Skeletal muscle satellite cell (primary cell): Measurements from ENCODE around the gene EREG.
"Not testable (repeated sequence)": the region's sequence is repeated elsewhere in the genome, so short reads cannot be mapped to it uniquely, and the experiment has no call there.

Experiments
- H3K27me3 ChIP-seq: 2 replicates; pipeline ENCODE4 v1.7.0; 2013; ENCODE audit warnings: low read length; ENCODE audit not compliant: control insufficient read depth, insufficient read depth
- H3K36me3 ChIP-seq: 2 replicates; pipeline ENCODE4 v1.7.0; 2013; ENCODE audit warnings: mild to moderate bottlenecking, control low read depth, low read length; ENCODE audit not compliant: insufficient read depth
- H3K4me1 ChIP-seq: 2 replicates; pipeline ENCODE4 v1.7.0; 2013; ENCODE audit warnings: low read length; ENCODE audit not compliant: control insufficient read depth, insufficient read depth
- H3K4me2 ChIP-seq: 2 replicates; pipeline ENCODE4 v1.7.0; 2013; ENCODE audit warnings: mild to moderate bottlenecking, low read length
- H3K4me3 ChIP-seq: 2 replicates; pipeline ENCODE4 v1.7.0; 2013; ENCODE audit warnings: low read length
- H3K9ac ChIP-seq: 2 replicates; pipeline ENCODE4 v1.7.0; 2013; ENCODE audit warnings: mild to moderate bottlenecking, low read depth, low read length, moderate library complexity
- H3K9me3 ChIP-seq: replicated peaks from 2 replicates; pipeline ENCODE4 v1.7.0; 2013; ENCODE audit warnings: mild to moderate bottlenecking, control low read depth, low read length

EREG gene

DNA sequence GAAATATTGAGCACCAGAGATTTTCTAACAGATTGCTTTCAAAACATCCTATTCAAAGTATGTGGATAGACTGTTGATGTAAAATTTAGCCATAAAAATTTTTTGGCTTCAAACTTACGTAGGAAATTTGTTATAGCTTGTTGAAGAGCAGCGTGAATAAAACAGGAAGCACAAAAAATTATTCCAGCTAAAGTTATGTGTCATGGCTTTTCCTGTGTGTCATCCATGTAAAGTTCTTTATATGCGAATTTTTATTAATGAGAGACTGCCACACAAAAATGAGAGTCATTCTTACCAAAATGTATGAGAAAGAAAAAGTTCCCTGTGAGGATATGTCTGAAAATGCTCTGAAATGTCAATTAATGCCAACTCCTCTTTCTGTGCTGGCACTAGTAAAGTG is 37.2 kb upstream of the EREG start:
- H3K9ac ChIP-seq, result peak overlapping the region; percentile 34
- no peaks in the 10 kb centered on the region for H3K36me3 ChIP-seq

DNA sequence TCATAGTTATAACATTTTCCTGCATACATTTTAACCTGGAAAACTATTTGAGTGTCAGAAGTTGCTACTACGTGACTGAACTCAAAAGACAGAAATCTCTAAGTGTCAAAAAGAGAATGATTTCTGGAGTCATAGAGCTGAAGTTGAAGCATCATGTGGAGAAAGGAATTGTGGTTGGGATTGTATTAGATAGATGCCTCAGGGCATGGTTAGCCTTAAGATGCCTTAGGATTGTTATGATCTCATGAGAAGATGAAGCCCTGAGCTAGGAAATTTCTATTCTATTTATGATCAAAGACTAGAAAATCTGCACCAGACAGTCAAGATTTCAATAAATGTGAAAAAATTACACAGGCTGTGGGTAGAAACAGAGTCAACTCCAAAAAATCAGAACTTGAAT is 36.4 kb upstream of the EREG start:
- Histone ChIP-seq H3K4me2 (no peak overlapping the region), H3K36me3 (no peaks in the 10 kb centered on the region), H3K4me1 (peaks cover 13% of the 10 kb centered on the region), H3K9me3 (no peaks in the 10 kb centered on the region), H3K9ac (no peak overlapping the region), H3K27me3 (no peaks in the 10 kb centered on the region), H3K4me3 (no peak overlapping the region)

More for the DNA sequence above, 37.2 kb upstream of the EREG start:
- H3K4me3 ChIP-seq, result no peak overlapping the region
- no peaks in the 10 kb centered on the region for H3K27me3 ChIP-seq
- peaks cover 13% of the 10 kb centered on the region for H3K4me1 ChIP-seq
- H3K4me2 ChIP-seq, result peak overlapping the region; percentile 48
- H3K9me3 ChIP-seq, result no peaks in the 10 kb centered on the region

DNA sequence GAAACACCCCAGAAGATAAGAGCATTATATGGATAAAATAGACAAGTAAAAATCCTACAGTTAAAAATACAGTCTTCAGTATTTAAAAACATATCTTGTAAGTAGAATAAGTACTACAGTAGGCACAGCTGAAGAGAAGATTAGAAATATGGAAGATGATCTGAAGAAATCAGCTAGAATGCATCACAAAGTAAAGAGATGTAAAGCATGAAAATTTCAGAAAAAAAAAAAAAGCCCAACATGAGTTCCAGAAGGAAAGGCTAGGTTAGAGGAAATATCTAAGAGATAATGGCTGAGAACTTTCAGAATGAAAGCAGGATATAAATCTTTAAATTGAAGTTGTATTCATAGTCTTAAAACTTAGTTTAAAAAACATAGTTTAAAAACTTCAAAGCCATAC is 35.6 kb upstream of the EREG start:
- Histone ChIP-seq H3K4me1 (peaks cover 13% of the 10 kb centered on the region), H3K36me3 (no peaks in the 10 kb centered on the region), H3K4me3 (no peak overlapping the region), H3K4me2 (no peak overlapping the region), H3K9me3 (no peaks in the 10 kb centered on the region), H3K9ac (no peak overlapping the region), H3K27me3 (no peaks in the 10 kb centered on the region)

DNA sequence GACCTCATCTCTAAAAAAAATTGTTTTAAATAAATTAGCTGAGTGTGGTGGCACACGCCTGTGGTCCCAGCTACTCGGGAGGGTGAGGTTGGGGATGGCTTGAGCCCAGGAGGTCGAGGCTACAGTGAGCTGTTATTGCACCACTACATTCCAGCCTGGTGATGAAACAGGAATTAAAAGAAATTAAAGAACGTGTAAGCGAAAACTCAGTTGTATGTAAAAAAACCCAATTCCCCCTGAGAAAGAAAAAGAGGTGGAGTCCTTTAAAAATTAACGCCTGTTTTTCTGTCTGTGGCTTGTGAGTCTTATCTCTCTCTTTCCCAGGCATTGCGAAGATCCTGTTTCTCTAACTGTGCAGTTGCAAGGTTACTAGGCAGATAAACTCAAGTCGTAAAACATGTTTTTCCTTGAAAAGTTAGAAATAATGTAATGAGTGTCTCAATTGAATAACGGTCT is 34.6 kb upstream of the EREG start:
- no peak overlapping the region for H3K4me3 ChIP-seq
- H3K9ac ChIP-seq, result no peak overlapping the region
- H3K4me2 ChIP-seq, result no peak overlapping the region
- H3K9me3 ChIP-seq, result no peaks in the 10 kb centered on the region
- H3K4me1 ChIP-seq, result peaks cover 13% of the 10 kb centered on the region
- no peaks in the 10 kb centered on the region for H3K27me3 ChIP-seq
- no peaks in the 10 kb centered on the region for H3K36me3 ChIP-seq

DNA sequence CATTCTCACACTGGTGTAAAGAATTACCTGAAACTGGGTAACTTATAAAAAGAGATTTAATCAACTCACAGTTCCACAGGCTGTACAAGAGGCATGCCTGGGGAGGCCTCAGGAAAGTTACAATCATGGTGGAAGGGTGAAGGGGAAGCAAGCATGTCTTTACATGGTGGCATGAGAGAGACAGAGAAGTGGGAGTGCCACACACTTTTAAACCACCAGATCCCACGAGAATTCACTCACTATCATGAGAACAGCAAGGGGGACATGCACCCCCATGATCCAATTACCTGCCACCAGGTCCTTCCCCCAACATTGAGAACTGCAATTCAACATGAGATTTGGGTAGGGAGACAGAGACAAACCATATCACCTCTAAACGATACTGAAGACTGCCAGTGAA is 33.7 kb upstream of the EREG start:
- Histone ChIP-seq H3K9ac (no peak overlapping the region), H3K27me3 (no peaks in the 10 kb centered on the region), H3K4me3 (no peak overlapping the region), H3K36me3 (no peaks in the 10 kb centered on the region), H3K4me2 (no peak overlapping the region), H3K4me1 (peaks cover 13% of the 10 kb centered on the region), H3K9me3 (no peaks in the 10 kb centered on the region)

DNA sequence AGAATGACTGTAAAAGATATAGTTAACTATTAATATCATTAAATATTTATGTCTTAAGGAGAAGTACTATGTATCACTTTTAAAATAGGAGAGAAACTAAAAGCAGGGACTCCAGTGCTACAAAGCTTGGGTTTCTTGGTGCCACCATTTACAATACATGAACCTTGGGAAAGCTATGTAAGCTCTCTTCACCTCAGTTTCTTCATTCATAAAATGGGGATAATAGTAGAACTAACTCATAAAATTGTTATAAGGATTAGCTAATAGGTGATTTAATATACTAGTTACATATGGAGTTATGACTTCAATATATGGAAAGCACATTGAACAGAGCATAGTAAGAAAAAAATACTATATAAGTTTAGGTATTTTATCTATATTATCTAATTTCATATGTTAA is 33.0 kb upstream of the EREG start:
- peaks cover 12% of the 10 kb centered on the region for H3K4me1 ChIP-seq
- H3K27me3 ChIP-seq, result no peaks in the 10 kb centered on the region

DNA sequence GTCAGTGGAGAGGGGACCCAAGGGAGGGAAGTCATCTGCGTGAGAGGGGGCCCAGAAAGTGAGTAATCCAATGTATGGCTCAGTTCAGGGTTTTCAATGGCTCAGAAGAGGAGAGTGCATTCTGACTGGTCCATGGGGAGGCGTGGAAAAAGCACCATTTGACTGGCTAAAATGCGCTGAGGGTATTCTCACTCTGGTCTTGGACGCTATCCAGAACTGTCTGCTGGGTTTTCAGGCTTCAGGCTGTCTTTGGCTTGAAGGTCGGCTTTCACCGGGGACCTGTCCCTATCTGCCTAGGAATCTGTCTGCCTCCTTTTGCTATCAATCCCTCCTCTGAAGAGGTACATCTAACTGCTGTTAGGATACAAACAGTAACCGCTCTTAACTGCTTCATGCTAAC is 30.3 kb upstream of the EREG start:
- Histone ChIP-seq H3K4me3 (no peak overlapping the region), H3K4me1 (no peaks in the 10 kb centered on the region), H3K27me3 (no peaks in the 10 kb centered on the region), H3K36me3 (no peaks in the 10 kb centered on the region), H3K9me3 (no peaks in the 10 kb centered on the region), H3K9ac (no peak overlapping the region), H3K4me2 (no peak overlapping the region)

More for the DNA sequence above, 33.0 kb upstream of the EREG start:
- Histone ChIP-seq H3K4me3 (no peak overlapping the region), H3K9ac (no peak overlapping the region), H3K4me2 (no peak overlapping the region), H3K9me3 (no peaks in the 10 kb centered on the region), H3K36me3 (no peaks in the 10 kb centered on the region)

DNA sequence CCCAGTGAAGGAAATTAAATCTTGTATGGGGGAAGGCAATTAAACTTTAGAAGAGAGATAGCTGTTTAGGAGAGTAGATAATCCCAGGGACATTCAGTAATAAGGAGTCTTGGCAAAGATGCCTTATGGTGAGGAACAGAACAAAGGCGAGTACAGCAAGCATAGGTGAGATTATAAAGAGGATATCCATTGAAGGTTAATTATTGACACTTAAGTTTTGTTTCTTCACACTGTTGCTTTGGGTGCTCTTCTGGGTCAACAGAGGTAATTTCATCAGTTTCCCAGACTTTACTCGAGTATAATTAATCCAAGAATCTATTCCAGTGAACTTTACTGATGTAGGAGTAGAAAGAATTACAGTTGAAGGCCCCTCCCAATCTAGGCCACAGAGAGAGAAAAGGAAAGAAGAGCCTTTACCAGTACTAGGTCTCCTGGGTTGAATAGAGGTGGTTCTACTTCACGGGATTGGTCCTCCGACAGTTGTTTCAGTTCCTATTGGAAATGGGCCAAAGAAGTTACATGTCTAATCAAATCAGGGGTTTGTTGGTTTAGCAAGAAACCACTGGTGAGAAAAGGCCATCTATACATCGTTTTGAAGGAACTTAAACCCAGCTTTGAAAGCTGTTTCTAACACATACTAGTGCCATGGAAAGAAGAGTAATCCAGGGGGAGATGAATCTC is 29.5 kb upstream of the EREG start:
- Histone ChIP-seq H3K9me3 (no peaks in the 10 kb centered on the region), H3K4me3 (no peak overlapping the region), H3K9ac (no peak overlapping the region), H3K27me3 (no peaks in the 10 kb centered on the region), H3K4me1 (peaks cover 3% of the 10 kb centered on the region), H3K36me3 (no peaks in the 10 kb centered on the region), H3K4me2 (no peak overlapping the region)

DNA sequence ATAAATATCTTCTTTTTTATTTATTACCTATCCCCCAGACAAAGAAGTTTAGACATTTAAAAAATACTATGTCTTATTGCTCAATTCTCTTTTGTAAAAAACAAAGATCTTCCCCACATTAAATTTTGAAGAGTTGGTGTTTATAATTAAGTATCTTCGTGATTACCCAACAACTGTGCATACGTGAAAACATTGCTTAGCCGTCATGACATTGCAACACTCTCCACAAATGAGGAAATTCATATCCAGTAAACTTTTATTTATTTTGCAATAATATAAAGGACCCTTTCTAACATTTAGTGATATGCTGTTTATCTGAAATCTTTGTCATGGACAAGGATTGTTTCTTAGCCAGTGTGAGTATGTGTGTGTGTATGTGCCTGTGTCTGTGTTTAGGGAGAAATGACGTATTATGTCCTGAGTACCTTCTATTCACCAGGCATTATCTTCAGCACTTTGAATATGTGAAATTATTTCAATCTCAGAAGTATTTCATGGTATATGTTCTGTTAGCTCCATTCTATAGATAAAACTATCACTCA is 26.1 kb upstream of the EREG start:
- H3K9me3 ChIP-seq, result no peaks in the 10 kb centered on the region
- no peak overlapping the region for H3K4me2 ChIP-seq
- H3K4me3 ChIP-seq, result no peak overlapping the region
- H3K4me1 ChIP-seq, result peaks cover 3% of the 10 kb centered on the region
- no peaks in the 10 kb centered on the region for H3K36me3 ChIP-seq
- H3K27me3 ChIP-seq, result no peaks in the 10 kb centered on the region
- no peak overlapping the region for H3K9ac ChIP-seq

DNA sequence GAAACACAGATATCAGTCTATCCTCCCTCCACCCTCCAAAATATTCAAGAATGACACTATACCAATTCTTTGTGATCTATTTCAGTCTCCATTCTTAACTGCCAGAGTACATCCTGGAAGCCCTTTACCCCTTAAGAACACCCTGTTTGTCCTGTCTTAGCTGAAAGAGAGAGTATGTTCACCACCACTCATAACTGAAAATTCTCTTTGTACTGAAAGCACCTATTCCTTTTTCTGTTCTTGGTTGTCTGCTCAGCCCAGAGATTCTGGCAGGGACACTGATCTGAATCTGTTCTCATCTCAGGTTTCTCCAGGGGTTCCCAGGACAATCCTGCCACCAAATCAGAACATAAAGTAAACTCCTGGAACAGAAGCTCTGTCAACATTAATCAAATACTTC is 25.4 kb upstream of the EREG start:
- Histone ChIP-seq H3K4me3 (no peak overlapping the region), H3K36me3 (no peaks in the 10 kb centered on the region), H3K27me3 (no peaks in the 10 kb centered on the region), H3K4me2 (no peak overlapping the region), H3K9me3 (peaks cover 4% of the 10 kb centered on the region), H3K4me1 (peaks cover 3% of the 10 kb centered on the region), H3K9ac (no peak overlapping the region)

DNA sequence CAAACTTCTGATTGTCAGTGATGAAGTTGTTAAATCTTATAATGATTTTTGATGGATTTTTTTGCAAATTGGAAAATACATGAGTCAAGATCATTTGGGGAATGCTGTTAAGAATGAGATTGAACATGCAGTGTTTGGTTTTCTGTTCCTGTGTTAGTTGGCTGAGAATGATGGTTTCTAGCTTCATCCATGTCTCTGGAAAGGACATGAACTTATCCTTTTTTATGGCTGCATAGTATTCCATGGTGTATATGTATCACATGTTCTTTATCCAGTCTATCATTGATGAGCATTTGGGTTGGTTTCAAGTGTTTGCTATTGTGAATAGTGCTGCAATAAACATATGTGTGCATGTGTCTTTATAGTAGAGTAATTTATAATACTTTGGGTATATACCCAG is 24.5 kb upstream of the EREG start:
- H3K4me2 ChIP-seq, H3K9me3 ChIP-seq, H3K36me3 ChIP-seq, H3K27me3 ChIP-seq, H3K4me3 ChIP-seq, H3K4me1 ChIP-seq, H3K9ac ChIP-seq: not testable (repeated sequence)

DNA sequence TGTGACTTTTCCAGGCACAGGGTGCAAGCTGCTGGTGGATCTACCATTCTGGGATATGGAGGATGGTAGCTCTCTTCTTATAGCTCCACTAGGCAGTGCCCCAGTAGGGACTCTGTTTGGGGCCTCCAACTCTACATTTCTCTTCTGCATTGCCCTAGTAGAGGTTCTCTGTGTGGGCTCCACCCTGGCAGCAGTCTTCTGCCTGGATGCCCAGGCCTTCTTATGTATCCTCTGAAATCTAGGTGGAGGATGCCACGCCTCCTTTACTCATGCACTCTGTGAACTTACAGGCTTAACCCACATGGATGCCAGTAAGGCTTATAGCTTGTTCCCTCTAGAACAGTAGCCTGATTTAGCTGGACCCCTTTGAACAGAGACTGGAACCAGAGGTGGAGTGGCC is 20.9 kb upstream of the EREG start:
- Histone ChIP-seq H3K9ac (no peak overlapping the region), H3K4me2 (no peak overlapping the region), H3K27me3 (no peaks in the 10 kb centered on the region), H3K4me1 (peaks cover 3% of the 10 kb centered on the region), H3K4me3 (no peak overlapping the region), H3K9me3 (peaks cover 4% of the 10 kb centered on the region), H3K36me3 (no peaks in the 10 kb centered on the region)
